Naive thymus-derived CD4-positive, alpha-beta T cell (primary cell): ENCODE measurements around the gene PDLIM1. TPM values are rescaled to one million over a fixed set of nuclear protein-coding genes. Genes with fewer than 3 reads are reported as not detected.
A peak's percentile ranks its signal among the peaks of the same experiment; 100 is the strongest.

Source experiments
- ATAC-seq: fragments of 150-1000 bp; cut with Tn5 transposase; 2 replicates; pipeline ENCODE4 v1.10.0; 2021; ENCODE audit warnings: mild to moderate bottlenecking, moderate library complexity
- CTCF ChIA-PET: fragments of 350-600 bp; sonication (Branson Sonifier 250); formaldehyde crosslinking; loops from one replicate; lab custom pipeline; 2021; ENCODE audit warnings: antibody characterized with exemption; lab: Charles Lee
- POLR2A ChIA-PET: fragments of 350-600 bp; sonication (Branson Sonifier 250); formaldehyde crosslinking; loops from one replicate; lab custom pipeline; 2021; ENCODE audit warnings: antibody characterized with exemption, inconsistent platforms; lab: Charles Lee
- DNase-seq, 9 donors: peaks; one replicate each; pipeline versions ENCODE4 v3.0.0 to v3.0.0-alpha.2; 2020 to 2022; ENCODE audit warnings: mixed read lengths in 1 of 9
- H3K27ac ChIP-seq: one replicate; pipeline ENCODE4 v1.7.0; 2013; ENCODE audit warnings: mild to moderate bottlenecking, low read depth, low read length, moderate library complexity
- H3K27me3 ChIP-seq, 2 donors: one replicate each; pipeline ENCODE4 v1.7.0; 2013; ENCODE audit warnings: low read length in 2 of 2, mild to moderate bottlenecking in 2 of 2, moderate library complexity in 2 of 2; ENCODE audit not compliant: control insufficient read depth in 2 of 2, insufficient read depth in 2 of 2
- H3K36me3 ChIP-seq, 3 experiments: 1 replicate in 2 of 3; 2 replicates in 1 of 3; pipeline ENCODE4 v1.7.0; 2013; ENCODE audit warnings: low read length in 3 of 3, mild to moderate bottlenecking in 3 of 3, moderate library complexity in 1 of 3; ENCODE audit not compliant: insufficient read depth in 3 of 3, control insufficient read depth in 2 of 3
- H3K4me1 ChIP-seq, 2 donors: one replicate each; pipeline ENCODE4 v1.7.0; 2013; ENCODE audit warnings: low read length in 2 of 2, mild to moderate bottlenecking in 2 of 2, moderate library complexity in 1 of 2; ENCODE audit not compliant: control insufficient read depth in 2 of 2, insufficient read depth in 2 of 2
- H3K4me3 ChIP-seq: 2 replicates; pipeline ENCODE4 v1.7.0; 2013; ENCODE audit warnings: mild to moderate bottlenecking, low read length
- H3K9me3 ChIP-seq, 3 experiments: 1 replicate in 2 of 3; 2 replicates in 1 of 3; pipeline ENCODE4 v1.7.0; 2013; ENCODE audit warnings: low read length in 3 of 3; ENCODE audit not compliant: control insufficient read depth in 2 of 3
- H3K27ac Mint-ChIP-seq, 9 donors: one replicate each; pipeline ENCODE4 v1.8.0; 2020 to 2022; ENCODE audit warnings: mixed read lengths in 9 of 9, mild to moderate bottlenecking in 8 of 9, moderate library complexity in 5 of 9, inconsistent platforms in 2 of 9
- H3K27me3 Mint-ChIP-seq, 5 donors: one replicate each; pipeline ENCODE4 v1.8.0; 2021 to 2022; ENCODE audit warnings: mixed read lengths in 5 of 5, mild to moderate bottlenecking in 1 of 5
- H3K36me3 Mint-ChIP-seq, 5 donors: one replicate each; pipeline ENCODE4 v1.8.0; 2020 to 2022; ENCODE audit warnings: mixed read lengths in 5 of 5, mild to moderate bottlenecking in 3 of 5, inconsistent platforms in 1 of 5
- H3K4me1 Mint-ChIP-seq, 7 donors: one replicate each; pipeline ENCODE4 v1.8.0; 2020 to 2022; ENCODE audit warnings: mixed read lengths in 7 of 7, mild to moderate bottlenecking in 3 of 7, inconsistent platforms in 1 of 7
- H3K4me3 Mint-ChIP-seq, 10 donors: one replicate each; pipeline ENCODE4 v1.8.0; 2020 to 2022; ENCODE audit warnings: mild to moderate bottlenecking in 10 of 10, mixed read lengths in 10 of 10, moderate library complexity in 6 of 10, inconsistent platforms in 2 of 10
- H3K9me3 Mint-ChIP-seq, 11 donors: one replicate each; pipeline ENCODE4 v1.8.0; 2020 to 2022; ENCODE audit warnings: mixed read lengths in 11 of 11, mild to moderate bottlenecking in 4 of 11, inconsistent platforms in 1 of 11, moderate library complexity in 1 of 11
- intact Hi-C, 2 donors: fragments of 100-400 bp; cut with micrococcal nuclease; formaldehyde crosslinking; loops; one replicate each; pipeline ENCODE4 v1.15.1; 2023
- polyA plus RNA-seq, 2 donors: library from polyadenylated mRNA; unstranded; fragments of 300-500 nt; fragmentation: Illumina TruSeq; gene quantifications; one replicate each; pipeline ENCODE4 v1.2.3, GENCODE V29; 2021
- total RNA-seq, 6 experiments: library from RNA in 5 of 6; stranded (reverse) in 5 of 6; gene quantifications; 1 replicate in 5 of 6; 2 replicates in 1 of 6; pipeline ENCODE4 v1.2.3 and lab custom pipeline; 2021 to 2026

The PDLIM1 gene
- total and polyA plus RNA-seq, 7 experiments from 2014 or later: 0.32 to 27.6 (median 0.89) TPM

GRCh38 chr10:95289921-95290421 lies 832 bp downstream of the PDLIM1 start:
- H3K36me3 ChIP-seq: no peaks in the 10 kb centered on the region
- peaks cover 0 to 9% of the 10 kb centered on the region in 2 donors for H3K27me3 ChIP-seq
- Mint-ChIP-seq H3K27me3 (peaks cover 39 to 65% (median 55%) of the 10 kb centered on the region in 5 donors), H3K9me3 (peaks cover 0 to 2% (median 0%) of the 10 kb centered on the region in 11 donors), H3K36me3 (peaks cover 0 to 5% (median 0%) of the 10 kb centered on the region in 5 donors), H3K27ac (peak overlapping the region in 1 of 9 donors; percentile 82), H3K4me3 (peak overlapping the region; percentile 66 to 88 (median 75)), H3K4me1 (peaks cover 10 to 45% (median 21%) of the 10 kb centered on the region in 7 donors)
- H3K4me1 ChIP-seq: peaks cover 4 to 5% of the 10 kb centered on the region in 2 donors
- DNase-seq (no peak), ATAC-seq (no peak)
- no peak overlapping the region for H3K27ac ChIP-seq
- no peaks in the 10 kb centered on the region for H3K9me3 ChIP-seq
- peak overlapping the region; percentile 43 for H3K4me3 ChIP-seq
- ChIA-PET POLR2A (no interaction called here), CTCF (no interaction called here)
- intact Hi-C loops: loop anchor here in 1 of 2 donors (5.0 kb wide), 1 partner anchor 108 kb away; no protein-coding TSS in a partner anchor

- Mint-ChIP-seq H3K4me1 (peaks cover 5 to 42% (median 17%) of the 10 kb centered on the region in 7 donors), H3K36me3 (peaks cover 0 to 5% (median 0%) of the 10 kb centered on the region in 5 donors), H3K4me3 (peak overlapping the region in 8 of 10 donors; percentile 19 to 88 (median 72)), H3K27ac (no peak overlapping the region), H3K9me3 (no peaks in the 10 kb centered on the region), H3K27me3 (peaks cover 34 to 72% (median 60%) of the 10 kb centered on the region in 5 donors)
- intact Hi-C loops: no loop called here
- ATAC-seq (no peak), DNase-seq (no peak)
- Histone ChIP-seq H3K9me3 (no peaks in the 10 kb centered on the region), H3K4me1 (no peaks in the 10 kb centered on the region), H3K36me3 (no peaks in the 10 kb centered on the region), H3K27ac (no peak overlapping the region), H3K27me3 (peaks cover 0 to 9% of the 10 kb centered on the region in 2 donors), H3K4me3 (no peak overlapping the region)
- POLR2A ChIA-PET: no interaction called here
- CTCF ChIA-PET: no interaction called here
Observed at GRCh38 chr10:95289003-95289920, 1.5 kb downstream of the PDLIM1 start.

GRCh38 chr10:95288303-95288702 lies 2.5 kb downstream of the PDLIM1 start:
- peaks cover 27 to 72% (median 57%) of the 10 kb centered on the region in 5 donors for H3K27me3 Mint-ChIP-seq
- Histone ChIP-seq H3K4me3 (no peak overlapping the region), H3K9me3 (no peaks in the 10 kb centered on the region), H3K27me3 (peaks cover 0 to 9% of the 10 kb centered on the region in 2 donors), H3K4me1 (no peaks in the 10 kb centered on the region), H3K27ac (no peak overlapping the region), H3K36me3 (no peaks in the 10 kb centered on the region)
- no peak overlapping the region for H3K27ac Mint-ChIP-seq
- peaks cover 5 to 36% (median 14%) of the 10 kb centered on the region in 7 donors for H3K4me1 Mint-ChIP-seq
- ChIA-PET POLR2A (no interaction called here), CTCF (no interaction called here)
- intact Hi-C loops: no loop called here
- peaks cover 0 to 5% (median 0%) of the 10 kb centered on the region in 5 donors for H3K36me3 Mint-ChIP-seq
- H3K9me3 Mint-ChIP-seq: peaks cover 0 to 1% (median 0%) of the 10 kb centered on the region in 11 donors
- no peak for DNase-seq
- no peak for ATAC-seq
- H3K4me3 Mint-ChIP-seq: no peak overlapping the region

- Mint-ChIP-seq H3K4me1 (peaks cover 5 to 31% (median 14%) of the 10 kb centered on the region in 7 donors), H3K4me3 (no peak overlapping the region), H3K27ac (no peak overlapping the region), H3K36me3 (peaks cover 0 to 5% (median 0%) of the 10 kb centered on the region in 5 donors), H3K27me3 (peaks cover 25 to 65% (median 50%) of the 10 kb centered on the region in 5 donors), H3K9me3 (peaks cover 0 to 1% (median 0%) of the 10 kb centered on the region in 11 donors)
- DNase-seq (no peak), ATAC-seq (no peak)
- Histone ChIP-seq H3K4me3 (no peak overlapping the region), H3K27ac (no peak overlapping the region), H3K36me3 (no peaks in the 10 kb centered on the region), H3K4me1 (no peaks in the 10 kb centered on the region), H3K27me3 (peaks cover 0 to 9% of the 10 kb centered on the region in 2 donors), H3K9me3 (no peaks in the 10 kb centered on the region)
- POLR2A ChIA-PET: no interaction called here
- CTCF ChIA-PET: no interaction called here
- intact Hi-C loops: no loop called here
Observed at GRCh38 chr10:95287281-95287680, 3.5 kb downstream of the PDLIM1 start.

GRCh38 chr10:95286707-95287106 lies 4.1 kb downstream of the PDLIM1 start:
- no peak for ATAC-seq
- Histone ChIP-seq H3K27me3 (peaks cover 0 to 9% of the 10 kb centered on the region in 2 donors), H3K4me1 (no peaks in the 10 kb centered on the region), H3K36me3 (no peaks in the 10 kb centered on the region), H3K4me3 (no peak overlapping the region), H3K9me3 (no peaks in the 10 kb centered on the region), H3K27ac (no peak overlapping the region)
- POLR2A ChIA-PET: no interaction called here
- CTCF ChIA-PET: no interaction called here
- H3K27me3 Mint-ChIP-seq: peaks cover 24 to 60% (median 47%) of the 10 kb centered on the region in 5 donors
- DNase-seq: no peak
- no peak overlapping the region for H3K4me3 Mint-ChIP-seq
- H3K9me3 Mint-ChIP-seq: peaks cover 0 to 1% (median 0%) of the 10 kb centered on the region in 11 donors
- peaks cover 5 to 28% (median 14%) of the 10 kb centered on the region in 7 donors for H3K4me1 Mint-ChIP-seq
- no peak overlapping the region for H3K27ac Mint-ChIP-seq
- intact Hi-C loops: no loop called here
- H3K36me3 Mint-ChIP-seq: peaks cover 0 to 5% (median 0%) of the 10 kb centered on the region in 5 donors

- intact Hi-C loops: no loop called here
- DNase-seq: no peak
- no peaks in the 10 kb centered on the region for H3K9me3 ChIP-seq
- Mint-ChIP-seq H3K36me3 (no peaks in the 10 kb centered on the region), H3K4me3 (no peak overlapping the region), H3K27me3 (peaks cover 18 to 54% (median 42%) of the 10 kb centered on the region in 5 donors), H3K27ac (no peak overlapping the region), H3K4me1 (peaks cover 0 to 23% (median 9%) of the 10 kb centered on the region in 7 donors), H3K9me3 (peaks cover 0 to 1% (median 0%) of the 10 kb centered on the region in 11 donors)
- H3K4me3 ChIP-seq: no peak overlapping the region
- H3K36me3 ChIP-seq: no peaks in the 10 kb centered on the region
- ChIA-PET POLR2A (no interaction called here), CTCF (no interaction called here)
- no peaks in the 10 kb centered on the region for H3K4me1 ChIP-seq
- no peak overlapping the region for H3K27ac ChIP-seq
- ATAC-seq: no peak
- peaks cover 0 to 9% of the 10 kb centered on the region in 2 donors for H3K27me3 ChIP-seq
Observed at GRCh38 chr10:95285556-95285955, 5.2 kb downstream of the PDLIM1 start.
